ENCODE measurements around the gene KIAA1586.

DNA sequence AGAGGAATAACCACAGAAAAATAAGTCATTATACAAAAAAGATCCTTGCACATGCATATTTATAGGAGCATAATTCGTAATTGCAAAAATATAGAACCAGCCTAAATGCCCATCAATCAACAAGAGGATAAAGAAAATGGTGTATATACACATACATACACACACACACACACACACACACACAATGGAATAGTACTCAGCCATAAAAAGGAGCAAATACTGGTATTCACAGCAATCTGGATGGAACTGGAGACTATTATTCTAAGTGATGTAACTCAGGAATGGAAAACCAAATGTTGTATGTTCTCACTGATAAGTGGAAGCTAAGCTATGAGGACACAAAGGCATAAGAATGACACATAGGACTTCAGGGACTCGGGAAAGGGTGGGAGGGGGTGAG, 1.9 kb upstream of the KIAA1586 start:
- TF ChIP-seq, protein P1, sequence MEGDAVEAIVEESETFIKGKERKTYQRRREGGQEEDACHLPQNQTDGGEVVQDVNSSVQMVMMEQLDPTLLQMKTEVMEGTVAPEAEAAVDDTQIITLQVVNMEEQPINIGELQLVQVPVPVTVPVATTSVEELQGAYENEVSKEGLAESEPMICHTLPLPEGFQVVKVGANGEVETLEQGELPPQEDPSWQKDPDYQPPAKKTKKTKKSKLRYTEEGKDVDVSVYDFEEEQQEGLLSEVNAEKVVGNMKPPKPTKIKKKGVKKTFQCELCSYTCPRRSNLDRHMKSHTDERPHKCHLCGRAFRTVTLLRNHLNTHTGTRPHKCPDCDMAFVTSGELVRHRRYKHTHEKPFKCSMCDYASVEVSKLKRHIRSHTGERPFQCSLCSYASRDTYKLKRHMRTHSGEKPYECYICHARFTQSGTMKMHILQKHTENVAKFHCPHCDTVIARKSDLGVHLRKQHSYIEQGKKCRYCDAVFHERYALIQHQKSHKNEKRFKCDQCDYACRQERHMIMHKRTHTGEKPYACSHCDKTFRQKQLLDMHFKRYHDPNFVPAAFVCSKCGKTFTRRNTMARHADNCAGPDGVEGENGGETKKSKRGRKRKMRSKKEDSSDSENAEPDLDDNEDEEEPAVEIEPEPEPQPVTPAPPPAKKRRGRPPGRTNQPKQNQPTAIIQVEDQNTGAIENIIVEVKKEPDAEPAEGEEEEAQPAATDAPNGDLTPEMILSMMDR (conservative IDR thresholded peaks at IDR 0.05; ENCODE audit: low read depth, low read length): no peak
- TF ChIP-seq EZH2phosphoT487 (IDR thresholded peaks at IDR 0.05; ENCODE audit: borderline replicate concordance, low read length) (no peak), EZH2 (IDR thresholded peaks at IDR 0.05; ENCODE audit: low read length, unreplicated experiment) (no peak)
